ENCODE measurements around the gene SLC41A3.
A peak's percentile ranks its signal among the peaks of the same experiment; 100 is the strongest.

SLC41A3 gene

GRCh38 chr3:126083913-126084767 is at the start of gene SLC41A3:
Gene SLC41A3 (minus strand): TSS chr3:126084124. CDS start chr3:126068219, 15,905 bp downstream.
- TF ChIP-seq CTCF (IDR thresholded peaks at IDR 0.05; ENCODE audit: control insufficient read depth, extremely low read depth, insufficient read depth) = peak; percentile 35; the same call in 1 of the 2 replicates
- DNase-seq (ENCODE audit: low read depth) = no peak
- H3K4me3 ChIP-seq (ENCODE audit: low read depth, low read length) = peak within 1 kb of the TSS; percentile 70

- TF ChIP-seq CTCF (IDR thresholded peaks at IDR 0.05; ENCODE audit: control insufficient read depth, extremely low read depth, insufficient read depth) = no peak
- no peak overlapping the region for H3K4me3 ChIP-seq (ENCODE audit: low read depth, low read length)
- DNase-seq (ENCODE audit: low read depth) = no peak
Observed at GRCh38 chr3:126133606-126134005, 49.7 kb upstream of the SLC41A3 start.

- no peak overlapping the region for H3K4me3 ChIP-seq (ENCODE audit: low read depth, low read length)
- TF ChIP-seq CTCF (IDR thresholded peaks at IDR 0.05; ENCODE audit: control insufficient read depth, extremely low read depth, insufficient read depth) = peak; percentile 56
- no peak for DNase-seq (ENCODE audit: low read depth)
Observed at GRCh38 chr3:126132751-126133511, 49.0 kb upstream of the SLC41A3 start.

- TF ChIP-seq CTCF (IDR thresholded peaks at IDR 0.05; ENCODE audit: control insufficient read depth, extremely low read depth, insufficient read depth) = no peak
- no peak for DNase-seq (ENCODE audit: low read depth)
- no peak overlapping the region for H3K4me3 ChIP-seq (ENCODE audit: low read depth, low read length)
Observed at GRCh38 chr3:126131881-126132750, 48.2 kb upstream of the SLC41A3 start.

GRCh38 chr3:126130981-126131745 is 47.2 kb upstream of the SLC41A3 start:
- H3K4me3 ChIP-seq (ENCODE audit: low read depth, low read length) = no peak overlapping the region
- TF ChIP-seq CTCF (IDR thresholded peaks at IDR 0.05; ENCODE audit: control insufficient read depth, extremely low read depth, insufficient read depth) = no peak
- no peak for DNase-seq (ENCODE audit: low read depth)

Measured in LNCaP clone FGC (cell line).